Neuronal stem cell (in vitro differentiated cells): Measurements from ENCODE around the gene EFCAB13.

Experiments used
- DNase-seq: peaks from one replicate; pipeline ENCODE4 v3.0.0-alpha.2; 2013; ENCODE audit warnings: low spot score
- H2AFZ ChIP-seq: one replicate; pipeline ENCODE4 v1.6.1; 2013; ENCODE audit warnings: mild to moderate bottlenecking, low read length, inconsistent platforms
- H2AK5ac ChIP-seq: 2 replicates; pipeline ENCODE4 v1.6.1; 2013; ENCODE audit warnings: low read depth, mild to moderate bottlenecking, inconsistent platforms, low read length, moderate library complexity, mixed read lengths
- H2BK120ac ChIP-seq: 2 replicates; pipeline ENCODE4 v1.6.1; 2013; ENCODE audit warnings: low read depth, mild to moderate bottlenecking, inconsistent platforms, low read length, moderate library complexity, mixed read lengths
- H2BK12ac ChIP-seq: one replicate; pipeline ENCODE4 v1.6.1; 2013; ENCODE audit warnings: low read length, inconsistent platforms
- H2BK15ac ChIP-seq: 2 replicates; pipeline ENCODE4 v1.6.1; 2013; ENCODE audit warnings: mild to moderate bottlenecking, low read length, inconsistent platforms, mixed read lengths
- H2BK5ac ChIP-seq: one replicate; pipeline ENCODE4 v1.6.1; 2013; ENCODE audit warnings: inconsistent platforms, mild to moderate bottlenecking, low read length, moderate library complexity
- H3K14ac ChIP-seq: one replicate; pipeline ENCODE4 v1.6.1; 2013; ENCODE audit warnings: low read length, inconsistent platforms
- H3K18ac ChIP-seq: 2 replicates; pipeline ENCODE4 v1.6.1; 2013; ENCODE audit warnings: low read length, inconsistent platforms
- H3K23ac ChIP-seq: 2 replicates; pipeline ENCODE4 v1.6.1; 2013; ENCODE audit warnings: low read depth, mild to moderate bottlenecking, mixed read lengths, low read length, inconsistent platforms; ENCODE audit not compliant: poor library complexity
- H3K27ac ChIP-seq: replicated peaks from 3 replicates; pipeline ENCODE4 v1.5.1; 2013; ENCODE audit warnings: low read length, inconsistent platforms
- H3K27me3 ChIP-seq, 3 experiments: 2 replicates each; pipeline ENCODE4 v1.6.1; 2013; ENCODE audit warnings: low read length in 3 of 3, mild to moderate bottlenecking in 2 of 3, inconsistent platforms in 1 of 3, low read depth in 1 of 3, mixed read lengths in 1 of 3, moderate library complexity in 1 of 3; ENCODE audit not compliant: control insufficient read depth in 3 of 3, insufficient read depth in 3 of 3
- H3K36me3 ChIP-seq, 2 donors: replicated peaks in 1 of 2; 2 replicates each; pipeline ENCODE4 v1.6.1; 2013; ENCODE audit warnings: low read length in 2 of 2; ENCODE audit not compliant: control insufficient read depth in 2 of 2, insufficient read depth in 2 of 2
- H3K4ac ChIP-seq: 2 replicates; pipeline ENCODE4 v1.6.1; 2013; ENCODE audit warnings: inconsistent platforms, mild to moderate bottlenecking, low read length, moderate library complexity
- H3K4me1 ChIP-seq, 2 donors: 1 replicate in 1 of 2; 2 replicates in 1 of 2; pipeline ENCODE4 v1.6.1; 2013; ENCODE audit warnings: low read length in 2 of 2, low read depth in 1 of 2; ENCODE audit not compliant: control insufficient read depth in 2 of 2, insufficient read depth in 1 of 2
- H3K4me2 ChIP-seq: one replicate; pipeline ENCODE4 v1.6.1; 2013; ENCODE audit warnings: mild to moderate bottlenecking, low read length, inconsistent platforms; ENCODE audit not compliant: insufficient read depth, poor library complexity, severe bottlenecking
- H3K4me3 ChIP-seq, 2 donors: 2 replicates each; pipeline ENCODE4 v1.5.1; 2013; ENCODE audit warnings: low read length in 2 of 2, mild to moderate bottlenecking in 2 of 2, inconsistent platforms in 1 of 2, moderate library complexity in 1 of 2
- H3K79me1 ChIP-seq: one replicate; pipeline ENCODE4 v1.6.1; 2013; ENCODE audit warnings: low read depth, mild to moderate bottlenecking, inconsistent platforms, low read length, moderate library complexity
- H3K9ac ChIP-seq: one replicate; pipeline ENCODE4 v1.6.1; 2013; ENCODE audit warnings: mild to moderate bottlenecking, low read depth, low read length, inconsistent platforms; ENCODE audit not compliant: poor library complexity
- H3K9me3 ChIP-seq, 2 donors: replicated peaks in 1 of 2; 2 replicates each; pipeline versions ENCODE3 to v1.6.1; 2013; ENCODE audit warnings: low read length in 2 of 2, mild to moderate bottlenecking in 2 of 2, inconsistent platforms in 1 of 2, low read depth in 1 of 2, mixed read lengths in 1 of 2, moderate library complexity in 1 of 2; ENCODE audit not compliant: control insufficient read depth in 2 of 2, insufficient read depth in 1 of 2
- H4K8ac ChIP-seq: one replicate; pipeline ENCODE4 v1.6.1; 2013; ENCODE audit warnings: low read depth, mild to moderate bottlenecking, inconsistent platforms, low read length, moderate library complexity
- H4K91ac ChIP-seq: one replicate; pipeline ENCODE4 v1.6.1; 2013; ENCODE audit warnings: low read length, low read depth, mild to moderate bottlenecking, inconsistent platforms; ENCODE audit not compliant: poor library complexity
- WGBS, 2 donors: extraction: QIAGEN DNeasy Blood & Tissue Kit; methylation state at CpG; one replicate each; pipeline ENCODE4 v1.1.7; 2013; ENCODE audit warnings: missing lambda C conversion rate in 2 of 2, mixed read lengths in 1 of 2; ENCODE audit not compliant: insufficient read length in 2 of 2, insufficient replicate concordance in 1 of 2; ENCODE audit errors: extremely low coverage in 2 of 2; 5-methylcytosine and 5-hydroxymethylcytosine counted together

EFCAB13 gene

DNA sequence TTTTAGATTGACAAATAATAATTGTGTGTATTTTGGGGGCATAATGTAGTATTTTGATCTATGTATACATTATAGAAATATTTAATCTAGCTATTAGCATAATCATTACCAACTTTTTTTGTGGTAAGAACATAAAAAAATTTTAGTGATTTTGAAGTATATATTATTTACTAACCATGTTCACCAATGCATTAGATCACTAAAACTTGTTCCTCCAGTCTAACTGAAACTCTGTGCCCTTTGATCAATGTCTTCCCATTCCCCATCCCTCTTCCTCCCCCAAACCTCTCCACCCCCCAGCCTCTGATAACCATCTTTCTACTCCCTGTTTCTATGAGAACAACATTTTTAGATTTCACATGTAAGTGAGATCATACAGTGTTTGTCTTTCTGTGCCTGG is 8.5 kb downstream of the EFCAB13 start:
- DNase-seq = no peak
- Histone ChIP-seq H3K14ac (no peak overlapping the region), H3K27me3 (no peaks in the 10 kb centered on the region), H3K4me2 (no peak overlapping the region), H4K8ac (no peak overlapping the region), H3K4ac (no peak overlapping the region), H3K23ac (no peak overlapping the region), H3K79me1 (no peaks in the 10 kb centered on the region), H3K27ac (no peak overlapping the region), H2AFZ (no peak overlapping the region), H4K91ac (no peak overlapping the region), H3K4me3 (no peak overlapping the region), H3K9me3 (peaks cover 0 to 4% of the 10 kb centered on the region in 2 donors), H2BK15ac (no peak overlapping the region), H3K18ac (no peak overlapping the region), H3K9ac (no peak overlapping the region), H2BK12ac (no peak overlapping the region), H3K4me1 (no peaks in the 10 kb centered on the region), H2BK120ac (no peak overlapping the region), H2AK5ac (no peak overlapping the region), H2BK5ac (no peak overlapping the region), H3K36me3 (no peaks in the 10 kb centered on the region)

DNA sequence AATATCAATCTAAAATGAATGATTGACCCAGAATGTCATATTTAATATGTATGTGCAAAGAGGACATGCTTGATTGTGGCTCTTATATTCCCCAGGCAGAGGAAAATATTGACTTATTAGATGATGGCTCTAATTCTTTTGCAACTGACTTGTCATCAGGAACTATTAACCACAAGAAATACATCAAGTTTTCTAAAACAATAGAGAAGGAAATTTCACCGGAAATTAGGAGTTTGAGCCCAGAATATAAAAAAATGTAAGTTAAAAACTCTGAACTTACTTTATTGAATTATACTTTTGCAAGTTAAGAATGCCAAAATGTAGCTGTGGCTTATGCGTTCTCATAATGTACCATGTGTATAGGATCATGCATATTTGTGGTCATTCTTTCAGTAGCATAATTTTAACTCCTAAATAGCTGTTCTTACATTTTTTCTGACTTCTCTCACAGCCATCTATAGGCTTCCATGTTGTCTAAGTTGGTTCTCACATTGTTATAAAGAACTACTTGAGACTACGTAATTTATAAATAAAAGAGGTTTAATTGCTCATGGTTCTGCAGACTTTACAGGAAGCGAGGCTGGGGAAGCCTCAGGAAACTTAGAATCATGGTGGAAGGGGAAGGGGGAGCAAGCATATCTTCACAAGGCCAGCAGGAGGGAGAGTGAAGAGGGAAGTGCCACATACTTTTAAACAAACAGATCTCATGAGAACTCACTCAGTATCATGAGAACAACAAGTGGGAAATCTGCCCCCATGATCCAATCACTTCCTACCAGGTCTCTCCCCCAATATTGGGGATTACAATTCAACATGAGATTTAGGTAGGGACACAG is 11.6 kb downstream of the EFCAB13 start:
- H2BK5ac ChIP-seq = no peak overlapping the region
- H3K23ac ChIP-seq = no peak overlapping the region
- no peaks in the 10 kb centered on the region for H3K79me1 ChIP-seq
- H3K4ac ChIP-seq = no peak overlapping the region
- H4K8ac ChIP-seq = no peak overlapping the region
- no peaks in the 10 kb centered on the region for H3K4me1 ChIP-seq
- no peak overlapping the region for H2BK15ac ChIP-seq
- H2AFZ ChIP-seq = no peak overlapping the region
- H3K14ac ChIP-seq = no peak overlapping the region
- no peak overlapping the region for H2AK5ac ChIP-seq
- no peak overlapping the region for H4K91ac ChIP-seq
- H2BK12ac ChIP-seq = no peak overlapping the region
- WGBS, 2 donors = no CpG with 5 or more reads among the region's 4 CpGs
- no peaks in the 10 kb centered on the region for H3K27me3 ChIP-seq
- H3K27ac ChIP-seq = no peak overlapping the region
- H3K9me3 ChIP-seq = peaks cover 0 to 4% of the 10 kb centered on the region in 2 donors
- DNase-seq = no peak
- no peak overlapping the region for H2BK120ac ChIP-seq
- H3K9ac ChIP-seq = no peak overlapping the region
- H3K36me3 ChIP-seq = no peaks in the 10 kb centered on the region
- H3K4me3 ChIP-seq = no peak overlapping the region
- no peak overlapping the region for H3K18ac ChIP-seq
- H3K4me2 ChIP-seq = no peak overlapping the region

DNA sequence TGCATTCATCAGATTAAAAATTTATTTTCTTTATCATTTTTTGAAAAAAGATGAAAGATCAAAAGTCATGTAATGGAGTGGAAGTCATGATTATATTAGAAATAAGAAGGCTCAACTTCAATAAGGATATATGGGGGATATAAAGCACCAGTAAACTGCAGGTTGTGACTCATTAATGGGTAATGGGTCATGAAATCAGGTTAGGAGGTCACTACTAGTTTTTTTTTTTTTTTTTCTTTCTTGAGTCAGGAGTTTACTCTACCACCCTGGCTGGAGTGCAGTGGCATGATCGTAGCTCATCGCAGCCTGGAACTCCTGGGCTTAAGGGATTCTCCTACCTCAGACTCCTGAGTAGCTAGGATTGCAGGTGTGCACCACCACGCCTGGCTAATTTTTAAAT is 14.3 kb downstream of the EFCAB13 start:
- Histone ChIP-seq H2BK12ac (no peak overlapping the region), H4K91ac (no peak overlapping the region)
- WGBS, 2 donors = no CpG with 5 or more reads among the region's 3 CpGs

DNA sequence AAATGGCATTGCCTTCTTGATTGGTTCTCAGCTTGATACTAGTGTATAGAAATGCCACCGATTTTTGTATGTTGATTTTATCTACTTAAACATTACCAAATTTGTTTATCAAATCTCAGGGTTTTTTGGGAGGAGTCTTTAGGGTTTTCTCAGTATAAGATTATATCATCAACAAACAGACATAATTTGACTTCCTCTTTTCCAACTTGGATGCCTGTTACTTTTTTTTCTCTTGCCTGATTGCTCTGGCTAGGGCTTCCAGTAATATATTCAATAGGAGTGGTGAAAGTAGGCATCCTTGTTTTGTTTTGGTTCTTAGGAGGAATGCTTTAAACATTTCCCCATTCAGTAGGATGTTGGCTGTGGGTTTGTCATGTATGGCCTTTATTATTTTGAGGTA is 29.1 kb downstream of the EFCAB13 start:
- no peak overlapping the region for H4K91ac ChIP-seq
- DNase-seq = no peak
- no CpG with 5 or more reads among the region's 1 CpG for WGBS, 2 donors
- H3K9ac ChIP-seq = no peak overlapping the region
- no peak overlapping the region for H3K14ac ChIP-seq
- H3K79me1 ChIP-seq = no peaks in the 10 kb centered on the region
- H3K4me2 ChIP-seq = no peak overlapping the region
- H3K4me1 ChIP-seq = no peaks in the 10 kb centered on the region
- H3K36me3 ChIP-seq = no peaks in the 10 kb centered on the region
- no peak overlapping the region for H3K4ac ChIP-seq
- no peaks in the 10 kb centered on the region for H3K27me3 ChIP-seq
- H3K23ac ChIP-seq = no peak overlapping the region
- no peak overlapping the region for H2AFZ ChIP-seq
- no peak overlapping the region for H2AK5ac ChIP-seq
- no peak overlapping the region for H2BK120ac ChIP-seq
- no peak overlapping the region for H4K8ac ChIP-seq
- no peak overlapping the region for H2BK15ac ChIP-seq
- no peak overlapping the region for H3K27ac ChIP-seq
- no peak overlapping the region for H2BK5ac ChIP-seq
- no peak overlapping the region for H3K18ac ChIP-seq
- no peak overlapping the region for H2BK12ac ChIP-seq
- H3K9me3 ChIP-seq = no peaks in the 10 kb centered on the region
- H3K4me3 ChIP-seq = no peak overlapping the region

More for the DNA sequence above, 14.3 kb downstream of the EFCAB13 start:
- no peak overlapping the region for H3K4ac ChIP-seq
- H4K8ac ChIP-seq = no peak overlapping the region
- H3K4me3 ChIP-seq = no peak overlapping the region
- H3K79me1 ChIP-seq = no peaks in the 10 kb centered on the region
- DNase-seq = no peak
- H3K23ac ChIP-seq = no peak overlapping the region
- H2BK15ac ChIP-seq = no peak overlapping the region
- no peak overlapping the region for H2AFZ ChIP-seq
- H3K18ac ChIP-seq = no peak overlapping the region
- no peak overlapping the region for H2BK5ac ChIP-seq
- no peaks in the 10 kb centered on the region for H3K27me3 ChIP-seq
- no peak overlapping the region for H3K4me2 ChIP-seq
- H3K36me3 ChIP-seq = no peaks in the 10 kb centered on the region
- no peak overlapping the region for H3K9ac ChIP-seq
- no peak overlapping the region for H2BK120ac ChIP-seq
- no peak overlapping the region for H2AK5ac ChIP-seq
- no peak overlapping the region for H3K14ac ChIP-seq
- H3K9me3 ChIP-seq = peaks cover 0 to 6% of the 10 kb centered on the region in 2 donors
- H3K4me1 ChIP-seq = no peaks in the 10 kb centered on the region
- H3K27ac ChIP-seq = no peak overlapping the region
